NOMO-1 (cell line): ENCODE results near the gene CD247.

Experiments used
- DNase-seq, 2 experiments: peaks; one replicate each; lab custom pipeline; 2025; ENCODE audit not compliant: unreplicated experiment in 2 of 2; lab: John Stamatoyannopoulos, UW

The CD247 gene

DNA sequence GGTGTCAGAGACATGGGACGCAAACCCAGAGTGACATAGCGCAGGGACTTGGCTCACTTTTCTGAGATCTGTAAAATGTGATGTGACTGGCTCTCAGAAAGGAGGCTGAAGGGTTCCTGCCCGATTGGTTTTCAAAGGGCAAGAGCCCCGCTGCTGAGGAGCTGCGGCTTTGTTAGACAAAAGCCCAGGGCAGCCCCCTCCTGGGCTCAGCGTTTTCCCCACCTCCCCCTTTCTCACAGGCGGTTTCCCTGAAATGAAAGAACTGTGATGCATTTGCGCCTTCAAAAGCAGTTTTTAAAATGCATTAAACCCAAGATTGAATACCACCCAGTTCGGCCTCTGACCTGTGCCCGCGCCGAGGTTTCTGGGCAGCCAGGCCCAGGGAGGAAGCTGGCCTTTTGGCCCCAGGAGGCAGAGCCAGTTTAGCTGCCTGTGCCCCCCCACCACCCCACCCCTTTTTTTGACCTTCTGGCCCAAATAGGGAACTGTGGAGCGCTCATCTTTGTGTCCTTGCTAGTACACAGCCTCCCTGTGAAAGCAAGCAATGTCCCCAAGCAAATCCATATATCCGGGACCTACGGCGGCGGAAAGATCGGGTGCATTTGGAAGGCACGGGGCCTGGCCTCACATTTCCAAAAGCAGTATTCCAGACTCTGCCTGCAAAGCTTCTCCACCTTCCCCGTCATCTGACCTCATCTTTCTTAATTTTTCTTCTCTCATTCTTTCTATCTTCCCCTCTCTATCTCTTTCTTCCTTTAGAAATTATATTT is 28.6 kb downstream of the CD247 start:
- no peak for DNase-seq

DNA sequence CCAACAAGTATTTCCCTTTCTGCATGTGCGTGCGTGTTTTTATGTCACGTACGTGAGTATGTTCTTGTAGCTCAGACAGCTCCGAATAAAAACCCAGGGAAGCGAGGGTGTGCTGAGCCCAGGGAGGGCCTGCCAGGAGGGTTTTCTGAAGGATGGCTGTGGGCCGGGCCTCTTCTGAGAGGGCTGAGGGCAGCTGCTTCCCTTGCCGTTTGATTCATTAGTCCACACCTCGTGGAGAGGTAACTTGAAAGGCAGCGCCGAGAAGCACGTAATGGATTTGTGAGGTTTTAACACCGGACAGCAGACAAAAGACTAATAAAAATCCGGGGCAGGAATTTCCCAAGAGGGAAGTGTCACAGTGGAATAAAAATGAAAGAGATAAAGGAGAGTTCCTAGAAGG is 29.5 kb downstream of the CD247 start:
- no peak for DNase-seq

DNA sequence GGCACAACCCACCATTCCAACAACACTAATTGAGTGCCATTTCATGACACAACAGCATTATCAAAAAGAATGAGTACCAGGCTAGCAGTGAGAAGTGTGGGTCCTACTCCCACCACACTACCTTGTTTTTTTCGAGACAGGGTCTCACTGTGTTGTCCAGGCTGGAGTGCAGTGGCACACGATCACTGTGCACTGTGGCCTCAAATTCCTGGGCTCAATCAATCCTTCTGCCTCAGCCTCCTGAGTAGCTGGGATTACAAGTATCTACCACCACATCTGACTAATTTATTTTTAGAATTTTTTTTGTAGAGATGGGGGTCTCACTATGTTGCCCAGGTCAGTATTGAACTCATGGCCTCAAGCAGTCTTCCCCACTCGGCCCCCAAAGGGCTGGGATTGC is 30.7 kb downstream of the CD247 start:
- no peak for DNase-seq

DNA sequence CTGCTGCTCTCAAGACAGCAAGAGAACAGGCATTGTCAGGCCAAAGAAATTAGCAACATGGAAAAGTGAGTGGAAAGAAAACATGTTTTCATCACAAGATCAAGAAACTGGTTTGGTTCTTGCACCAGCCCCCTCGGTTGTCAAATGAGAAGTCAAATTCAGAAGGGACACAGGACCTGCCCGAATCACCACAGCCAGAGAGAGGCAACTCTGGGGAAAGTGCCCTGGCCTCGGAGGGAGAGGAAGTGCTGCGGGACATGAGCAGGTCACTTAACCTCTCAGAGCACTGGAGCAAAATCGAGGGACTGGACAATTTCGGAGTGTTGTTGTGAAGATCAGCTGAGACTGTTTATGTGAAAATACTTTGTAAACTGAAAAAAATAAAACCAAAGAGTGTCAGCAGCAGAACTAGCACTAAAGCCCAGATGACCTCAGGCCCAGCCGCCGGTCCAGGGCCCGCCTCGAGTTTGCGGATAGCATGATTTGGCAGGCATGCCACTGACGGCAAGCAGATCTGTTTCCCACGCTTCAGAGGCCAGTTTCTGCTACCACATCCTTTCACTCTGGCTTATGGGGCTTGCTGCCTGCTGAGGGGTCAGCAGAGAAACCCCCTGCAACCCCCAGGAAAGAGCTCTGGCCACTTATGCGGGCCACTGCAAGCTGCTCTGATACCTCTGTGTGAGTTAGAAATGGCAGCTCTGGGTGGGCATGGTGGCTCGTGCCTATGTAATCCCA is 32.1 kb downstream of the CD247 start:
- DNase-seq: no peak

DNA sequence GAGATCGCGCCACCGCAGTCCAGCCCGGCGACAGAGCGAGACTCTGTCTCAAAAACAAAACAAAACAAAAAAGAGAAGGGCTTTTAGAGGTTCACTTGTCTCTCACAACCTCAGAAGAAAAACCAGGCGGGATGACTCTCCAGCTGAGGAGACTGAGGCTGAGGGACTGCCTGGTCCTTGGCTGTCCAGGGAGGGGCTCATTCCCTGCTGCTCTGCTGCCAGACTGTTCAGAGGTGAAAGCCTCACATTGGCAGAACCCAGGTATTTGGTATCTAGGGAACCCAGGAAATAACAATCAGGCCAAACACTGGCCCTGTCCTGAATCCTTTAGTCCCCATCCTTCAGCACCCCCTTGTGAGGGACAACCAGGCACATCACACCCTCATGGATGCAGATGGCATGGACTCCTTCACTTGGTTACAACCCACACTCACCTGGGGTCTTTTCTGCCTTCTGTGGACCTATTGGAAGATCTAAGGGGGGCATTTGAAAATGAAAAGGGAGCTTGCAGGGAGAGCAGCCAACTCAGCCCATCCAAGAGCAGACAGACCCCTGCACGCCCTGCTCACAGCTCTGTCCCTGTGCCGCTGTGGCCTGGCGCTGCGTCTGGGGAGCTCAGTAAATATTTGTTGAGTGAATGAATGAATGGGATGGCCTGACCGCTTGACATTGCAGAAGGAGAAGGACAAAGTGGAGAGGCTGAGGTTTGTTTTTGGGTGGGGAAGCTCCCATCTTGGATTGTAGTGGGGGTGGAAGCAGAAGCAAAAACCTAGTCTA is 33.4 kb downstream of the CD247 start:
- no peak for DNase-seq

DNA sequence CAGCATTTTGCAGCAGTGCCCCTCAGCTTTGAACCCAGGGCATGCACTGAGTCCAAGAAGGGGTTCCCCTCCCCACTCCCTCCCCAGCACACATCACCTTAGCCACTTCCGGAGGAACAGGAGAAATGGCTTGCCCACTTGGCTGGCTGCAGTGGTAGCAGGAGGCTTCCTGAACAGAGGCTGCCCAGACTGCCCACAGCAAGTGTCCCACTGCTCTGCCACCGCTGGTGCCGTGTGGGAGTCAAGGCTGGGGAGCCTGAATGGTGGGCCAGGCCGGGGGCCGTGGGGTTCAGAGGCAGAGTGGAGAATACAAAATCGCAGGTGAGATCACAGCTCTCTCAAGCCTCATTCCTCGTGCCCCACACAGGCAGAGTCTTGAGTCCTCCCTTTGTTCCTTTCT is 34.5 kb downstream of the CD247 start:
- DNase-seq: no peak

DNA sequence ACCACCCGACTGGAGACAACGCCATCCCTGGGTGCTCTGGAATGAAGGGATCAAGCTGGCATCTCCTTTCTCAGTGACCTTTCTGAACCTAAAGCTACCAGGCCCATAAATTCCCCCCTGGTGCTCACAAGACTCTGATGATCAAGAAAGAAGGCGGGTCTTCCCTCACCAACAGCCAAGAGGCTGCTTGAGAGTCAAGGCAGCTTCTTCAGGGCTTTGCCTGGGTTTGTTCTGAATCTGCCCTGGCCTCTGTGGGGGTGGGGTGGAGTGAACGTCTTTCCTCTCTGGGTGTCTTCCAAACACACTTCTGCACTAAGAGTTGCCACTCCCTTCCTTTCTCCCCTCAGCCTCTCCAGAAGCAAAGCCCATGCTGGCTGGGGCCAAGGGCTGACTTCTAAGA is 36.1 kb downstream of the CD247 start:
- DNase-seq: no peak

DNA sequence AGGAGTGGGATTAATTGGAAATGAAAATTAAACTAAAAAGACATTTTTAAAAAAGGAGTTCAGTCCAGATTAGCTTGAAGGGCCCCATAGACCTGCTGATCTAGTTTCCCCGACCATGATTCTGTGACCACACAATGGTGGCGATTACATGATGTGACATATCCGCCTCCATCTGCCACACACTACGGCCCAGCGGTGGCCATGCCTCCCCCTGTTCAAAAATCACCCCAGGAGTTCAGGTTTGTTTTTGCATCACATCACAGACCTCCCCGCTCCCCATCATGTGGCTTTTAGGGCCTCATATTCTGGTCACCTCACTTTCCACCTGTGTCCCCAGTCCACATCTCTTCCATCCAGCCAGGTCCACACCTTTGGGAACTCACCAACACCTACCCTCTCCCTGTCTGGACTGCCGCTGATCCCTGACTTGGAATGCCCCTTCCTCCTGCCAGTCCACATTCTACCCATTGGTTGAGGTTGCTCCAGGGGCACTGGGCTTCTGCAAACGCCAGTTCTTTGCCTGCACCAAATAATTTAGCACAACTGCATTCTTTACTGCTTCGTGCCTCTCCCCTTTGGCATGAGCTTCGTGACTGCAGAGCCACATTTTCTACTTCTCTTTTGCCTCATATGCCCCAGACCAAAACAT is 38.9 kb downstream of the CD247 start:
- DNase-seq: no peak

DNA sequence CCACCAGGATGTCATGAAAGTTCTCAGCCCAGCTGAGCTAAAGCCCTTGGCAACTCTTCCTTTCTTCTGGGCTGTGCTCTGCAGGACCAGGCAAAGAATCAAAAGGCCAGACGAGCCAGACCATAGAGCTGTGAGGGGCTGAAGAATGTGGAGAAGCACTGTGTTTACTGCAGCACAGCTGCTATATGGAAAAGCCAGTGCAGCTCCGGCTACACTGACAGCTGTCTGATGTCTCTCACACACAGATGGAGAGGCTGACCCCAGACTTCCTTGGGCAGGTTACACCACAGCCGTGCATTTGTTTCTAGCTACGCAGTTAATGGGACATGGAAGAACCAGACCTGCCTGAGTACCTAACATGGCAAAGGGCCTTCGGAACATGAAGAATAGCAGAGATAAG is 40.3 kb downstream of the CD247 start:
- DNase-seq: no peak

DNA sequence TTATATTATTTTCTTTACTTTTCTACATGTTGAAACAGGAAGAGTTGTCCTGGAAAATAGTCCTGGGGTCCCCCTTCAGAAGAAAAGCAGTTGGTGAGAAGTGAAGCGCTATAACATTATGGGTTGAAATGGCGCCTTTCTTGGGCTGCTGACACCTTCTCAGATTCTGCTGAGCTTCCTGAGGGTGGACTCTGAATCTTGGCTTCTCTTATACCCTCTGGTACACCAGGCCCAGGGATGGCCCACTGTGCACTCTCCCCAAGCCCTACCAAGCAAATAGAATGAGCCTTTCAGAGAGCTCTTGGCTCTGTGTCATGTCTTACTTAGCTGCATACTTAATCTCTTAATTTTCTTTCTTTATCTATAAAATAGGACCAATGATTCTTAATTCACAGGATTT is 42.3 kb downstream of the CD247 start:
- no peak for DNase-seq

DNA sequence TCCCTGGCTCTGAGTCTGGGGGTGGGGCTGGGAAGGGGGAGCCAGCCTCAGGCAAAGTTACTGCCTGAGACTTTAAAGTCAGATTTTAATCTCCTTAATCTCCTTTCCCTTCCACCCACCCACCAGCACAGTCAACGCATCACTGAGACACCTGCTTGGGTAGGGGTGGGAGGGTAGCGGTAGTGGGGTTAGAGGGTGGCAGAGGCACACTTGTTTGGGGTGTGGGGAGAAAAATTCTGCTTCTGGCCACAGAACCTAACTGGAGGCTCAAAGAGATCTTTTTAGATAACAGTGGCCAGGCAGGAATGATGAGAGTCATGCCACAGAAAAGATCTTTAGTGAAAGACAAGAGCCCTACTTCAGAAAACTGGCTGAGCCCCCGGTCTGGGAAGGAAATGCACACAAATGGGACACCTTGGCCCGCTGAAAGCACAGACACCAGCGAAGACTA is 44.1 kb downstream of the CD247 start:
- DNase-seq: no peak

DNA sequence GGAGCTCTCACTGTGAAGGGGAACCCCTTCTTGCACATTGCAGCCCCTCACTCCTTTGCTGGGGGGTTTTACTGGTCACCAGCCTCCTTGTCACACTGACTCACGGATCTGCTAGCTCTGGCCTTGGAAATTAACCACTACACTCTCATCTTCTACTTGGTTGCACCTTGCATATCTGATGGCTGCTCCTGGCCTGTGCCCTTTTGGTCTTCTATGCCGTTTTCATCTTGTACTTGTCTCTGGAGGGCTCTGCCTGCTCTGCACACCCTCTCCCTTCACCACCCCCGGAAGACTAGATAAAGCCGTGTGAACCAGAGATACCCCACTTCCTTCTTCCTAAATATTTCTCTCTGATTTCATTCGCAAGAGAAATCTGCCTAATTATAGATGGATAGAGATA is 44.6 kb downstream of the CD247 start:
- no peak for DNase-seq

DNA sequence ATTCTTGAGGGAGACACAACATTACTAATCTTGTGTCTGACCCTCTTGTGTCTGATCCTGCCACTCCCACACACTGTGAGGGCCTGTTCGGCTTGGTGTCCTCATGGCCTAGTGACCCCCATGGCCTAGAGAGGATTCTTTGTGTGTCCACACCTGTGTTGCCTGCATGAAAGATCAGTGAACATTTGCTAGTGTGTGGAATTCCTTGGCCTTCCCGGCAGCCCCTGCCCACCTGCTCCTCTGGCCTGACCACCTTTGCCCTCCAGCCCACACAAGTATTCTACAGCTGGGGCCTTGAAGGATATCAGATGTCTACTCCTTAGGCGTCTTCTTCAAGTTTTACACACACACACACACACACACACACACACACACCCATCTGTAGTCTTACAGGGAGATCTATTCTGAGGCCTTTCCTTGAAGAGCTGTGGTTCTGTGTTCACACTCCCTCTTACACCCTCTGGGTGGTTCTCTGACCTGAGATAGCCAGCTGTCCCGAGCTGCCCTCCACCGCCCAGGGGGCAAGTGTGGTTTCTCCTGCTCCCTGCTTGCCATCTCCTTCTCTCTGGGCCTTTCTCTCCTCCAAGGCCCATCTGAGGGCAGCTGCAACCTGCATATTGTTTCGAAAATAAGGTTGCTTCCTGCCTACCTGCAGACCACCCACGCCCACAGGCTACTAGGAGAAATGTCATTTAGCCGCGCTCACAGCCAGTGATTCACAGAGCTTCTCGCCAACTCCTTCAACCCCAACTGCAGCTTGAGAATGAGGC is 45.4 kb downstream of the CD247 start:
- DNase-seq: no peak

DNA sequence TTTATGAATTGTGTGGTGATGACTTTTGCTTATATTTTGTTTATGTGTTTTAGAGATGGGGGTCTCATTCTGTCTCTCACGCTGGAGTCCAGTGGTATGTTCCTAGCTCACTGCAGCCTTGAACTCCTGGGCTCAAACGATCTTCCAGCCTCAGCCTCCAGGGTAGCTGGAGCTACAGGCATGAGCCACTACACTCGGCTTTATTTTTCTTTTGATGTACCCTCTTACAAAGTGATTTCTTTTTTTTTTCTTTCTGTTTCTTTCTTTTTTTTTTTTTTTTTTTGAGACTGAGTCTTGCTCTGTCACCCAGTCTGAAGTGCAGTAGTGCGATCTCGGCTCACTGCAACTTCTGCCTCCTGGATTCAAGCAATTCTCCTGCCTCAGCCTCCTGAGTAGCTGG is 46.8 kb downstream of the CD247 start:
- DNase-seq: no peak

DNA sequence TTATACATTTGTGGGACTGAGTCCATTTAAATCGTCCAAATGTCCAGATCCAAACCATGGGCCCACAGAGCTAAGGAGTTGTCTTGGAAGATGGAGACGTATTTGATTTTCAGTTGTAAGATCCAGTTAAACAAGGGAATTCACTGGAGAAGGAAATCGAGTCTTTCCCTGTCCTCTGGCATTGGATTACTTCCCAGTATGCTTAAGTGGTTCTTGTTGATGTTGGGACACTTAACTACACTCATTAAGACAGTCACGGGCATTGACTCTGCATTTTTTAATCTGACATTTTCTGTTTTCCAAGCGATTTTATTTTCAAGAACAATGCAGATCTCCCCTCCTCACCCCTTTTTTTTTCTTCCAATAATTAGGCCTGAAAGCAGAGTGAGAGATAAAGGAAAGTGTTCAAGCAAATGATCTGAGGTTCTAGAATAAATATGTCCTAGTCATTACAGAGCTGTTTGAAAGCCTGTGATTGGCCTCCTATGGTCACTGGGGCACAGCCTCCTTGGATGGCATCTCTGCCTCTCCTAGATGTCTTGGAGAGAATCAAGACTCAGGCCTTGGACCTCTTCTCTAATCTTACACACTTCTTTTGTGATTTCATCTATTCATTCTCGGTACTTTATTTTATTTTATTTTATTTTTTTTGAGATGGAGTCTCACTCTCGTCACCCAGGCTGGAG is 48.9 kb downstream of the CD247 start:
- DNase-seq: no peak

DNA sequence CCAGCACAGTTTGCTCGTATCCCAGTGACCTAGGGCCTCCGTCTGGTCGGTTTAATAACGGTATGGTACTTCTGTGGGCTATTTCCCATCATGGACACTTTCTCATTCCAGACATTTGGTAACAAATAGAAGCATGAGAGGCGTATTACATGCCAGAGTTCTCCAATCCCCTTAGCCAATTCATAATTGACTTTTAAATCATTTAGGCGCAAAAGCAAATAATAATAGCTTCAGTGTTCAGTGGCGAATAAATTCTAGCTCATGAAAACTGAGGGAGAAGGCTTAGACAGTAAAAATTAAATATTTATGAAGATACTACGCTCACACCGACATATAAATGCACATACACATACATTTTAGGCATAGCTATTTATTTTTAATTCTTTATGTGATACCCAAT is 50.6 kb downstream of the CD247 start:
- no peak for DNase-seq

DNA sequence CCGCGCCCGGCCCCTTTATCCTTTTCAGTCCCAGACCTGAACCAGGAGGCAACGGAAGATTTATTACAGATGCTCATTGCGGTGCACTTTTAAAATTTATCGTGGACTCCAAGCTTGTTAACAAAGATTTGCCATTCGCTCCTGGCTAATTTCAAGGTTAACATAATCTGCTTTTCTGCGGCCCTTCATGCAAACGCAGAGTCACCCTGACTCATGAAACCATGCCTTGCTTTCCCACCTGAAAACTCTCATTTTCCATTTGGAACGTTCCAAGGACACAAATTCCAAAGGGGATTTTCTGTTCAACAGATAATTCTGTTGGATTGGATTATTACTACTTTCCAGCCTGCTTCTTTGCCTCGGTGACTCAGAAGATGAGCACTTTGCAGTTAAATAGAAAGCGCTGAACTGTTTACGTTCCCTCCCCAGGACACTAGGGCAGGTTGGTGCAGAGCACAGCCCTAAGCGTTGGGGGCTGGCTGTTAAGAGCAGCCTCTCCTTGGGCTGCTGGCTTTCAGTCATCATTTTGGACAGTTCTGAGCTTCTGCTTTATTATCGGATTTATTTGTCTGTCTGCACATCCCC is 51.1 kb downstream of the CD247 start:
- DNase-seq: no peak

DNA sequence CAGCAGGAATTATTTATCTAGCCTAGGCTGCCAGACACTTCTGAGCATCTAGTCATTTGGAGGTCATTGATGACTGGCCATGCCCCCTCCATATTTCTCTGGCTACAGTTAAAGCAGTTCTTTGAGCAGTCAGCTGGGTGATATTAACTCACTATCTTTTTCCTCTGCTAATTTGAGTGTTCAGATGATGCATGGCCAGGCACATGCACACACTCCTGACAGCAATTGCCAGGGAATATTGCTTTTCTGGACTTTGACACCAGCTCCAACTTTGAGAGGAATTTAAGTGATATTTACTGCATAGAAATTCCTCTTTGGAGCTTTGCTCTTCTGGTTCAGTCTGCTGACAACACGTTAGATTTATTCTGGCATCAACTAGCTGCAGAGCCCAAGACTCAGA is 52.6 kb downstream of the CD247 start:
- DNase-seq: no peak

DNA sequence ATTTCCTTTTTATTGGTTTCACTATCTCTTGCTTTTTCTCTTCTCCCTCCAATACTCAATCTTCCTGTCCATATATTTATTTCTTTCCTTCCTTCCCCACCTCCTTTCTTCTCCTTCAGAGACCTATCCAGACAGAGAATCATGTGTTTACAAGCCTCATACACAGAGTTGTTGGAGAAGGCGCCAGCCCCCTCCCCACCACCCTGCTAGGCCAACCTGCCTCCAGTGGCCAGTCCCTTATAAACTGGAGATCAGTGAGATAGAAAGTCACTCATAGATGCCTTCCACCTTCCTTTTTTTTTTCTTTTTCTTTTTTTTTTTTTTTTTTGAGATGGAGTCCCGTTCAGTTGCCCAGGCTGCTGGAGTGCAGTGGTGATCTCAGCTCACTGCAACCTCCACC is 53.3 kb downstream of the CD247 start:
- no peak for DNase-seq
